DMS 273 treated with DMSO at 0.1 percent for 48 hours (cell line): ENCODE results near the gene ADK.
A peak's percentile ranks its signal among the peaks of the same experiment; 100 is the strongest.
"Not testable (repeated sequence)": the region's sequence is repeated elsewhere in the genome, so short reads cannot be mapped to it uniquely, and the experiment has no call there.

ENCODE experiments used
- DNase-seq: peaks from one replicate; lab custom pipeline; 2025; lab: John Stamatoyannopoulos, UW

ADK gene

GRCh38 chr10:74488907-74489306 is 337.9 kb downstream of the ADK start:
- no peak for DNase-seq

GRCh38 chr10:74490551-74490950 is 339.5 kb downstream of the ADK start:
- DNase-seq, result no peak

- no peak for DNase-seq
Observed at GRCh38 chr10:74491014-74491413, 340.0 kb downstream of the ADK start.

GRCh38 chr10:74496276-74496675 is 345.3 kb downstream of the ADK start:
- not testable (repeated sequence) for DNase-seq

- not testable (repeated sequence) for DNase-seq
Observed at GRCh38 chr10:74498664-74499063, 347.6 kb downstream of the ADK start.

- DNase-seq, result no peak
Observed at GRCh38 chr10:74500026-74500704, 349.1 kb downstream of the ADK start.

GRCh38 chr10:74500816-74501215 is 349.8 kb downstream of the ADK start:
- DNase-seq, result no peak

- DNase-seq, result no peak
Observed at GRCh38 chr10:74502963-74503608, 352.1 kb downstream of the ADK start.

- DNase-seq, result no peak
Observed at GRCh38 chr10:74507951-74508350, 356.9 kb downstream of the ADK start.

- no peak for DNase-seq
Observed at GRCh38 chr10:74510594-74510993, 359.6 kb downstream of the ADK start.

GRCh38 chr10:74511051-74511450 is 360.0 kb downstream of the ADK start:
- DNase-seq, result no peak

- DNase-seq, result no peak
Observed at GRCh38 chr10:74514322-74514721, 363.3 kb downstream of the ADK start.

- peak; percentile 3 for DNase-seq
Observed at GRCh38 chr10:74518061-74518460, 367.0 kb downstream of the ADK start.

- no peak for DNase-seq
Observed at GRCh38 chr10:74521526-74521925, 370.5 kb downstream of the ADK start.

GRCh38 chr10:74523199-74523598 is 372.2 kb downstream of the ADK start:
- DNase-seq, result no peak

- no peak for DNase-seq
Observed at GRCh38 chr10:74525885-74526284, 374.9 kb downstream of the ADK start.

- DNase-seq, result not testable (repeated sequence)
Observed at GRCh38 chr10:74527611-74528010, 376.6 kb downstream of the ADK start.

GRCh38 chr10:74529205-74529604 is 378.2 kb downstream of the ADK start:
- no peak for DNase-seq

- DNase-seq, result no peak
Observed at GRCh38 chr10:74530981-74531380, 380.0 kb downstream of the ADK start.

GRCh38 chr10:74539317-74539716 is 388.3 kb downstream of the ADK start:
- DNase-seq, result no peak

GRCh38 chr10:74541375-74541774 is 390.4 kb downstream of the ADK start:
- no peak for DNase-seq

GRCh38 chr10:74542077-74542476 is 391.1 kb downstream of the ADK start:
- no peak for DNase-seq

- DNase-seq, result no peak
Observed at GRCh38 chr10:74543276-74543675, 392.3 kb downstream of the ADK start.

GRCh38 chr10:74544106-74544505 is 393.1 kb downstream of the ADK start:
- DNase-seq, result no peak
